Endometrial microvascular endothelial cells (primary cell): ENCODE data around the gene ADAR. TPM values are rescaled to one million over a fixed set of nuclear protein-coding genes. Genes with fewer than 3 reads are reported as not detected.

ENCODE experiments used
- in situ Hi-C: cut with HindIII; loops from 2 replicates; pipeline ENCODE4 v1.10.0; 2017; ENCODE audit warnings: low sequenced_read_pairs, low pct_unique_long_range_greater_than_20kb; ENCODE audit errors: inconsistent ontology term
- total RNA-seq: library from RNA; depleted of rRNA; stranded (reverse); fragments of >200 nt; gene quantifications from one replicate; pipeline ENCODE4 v1.2.3, GENCODE V29; 2015; ENCODE audit errors: inconsistent ontology term

Gene ADAR
- total RNA-seq, 1 donor from 2014 or later, result 107 TPM

DNA sequence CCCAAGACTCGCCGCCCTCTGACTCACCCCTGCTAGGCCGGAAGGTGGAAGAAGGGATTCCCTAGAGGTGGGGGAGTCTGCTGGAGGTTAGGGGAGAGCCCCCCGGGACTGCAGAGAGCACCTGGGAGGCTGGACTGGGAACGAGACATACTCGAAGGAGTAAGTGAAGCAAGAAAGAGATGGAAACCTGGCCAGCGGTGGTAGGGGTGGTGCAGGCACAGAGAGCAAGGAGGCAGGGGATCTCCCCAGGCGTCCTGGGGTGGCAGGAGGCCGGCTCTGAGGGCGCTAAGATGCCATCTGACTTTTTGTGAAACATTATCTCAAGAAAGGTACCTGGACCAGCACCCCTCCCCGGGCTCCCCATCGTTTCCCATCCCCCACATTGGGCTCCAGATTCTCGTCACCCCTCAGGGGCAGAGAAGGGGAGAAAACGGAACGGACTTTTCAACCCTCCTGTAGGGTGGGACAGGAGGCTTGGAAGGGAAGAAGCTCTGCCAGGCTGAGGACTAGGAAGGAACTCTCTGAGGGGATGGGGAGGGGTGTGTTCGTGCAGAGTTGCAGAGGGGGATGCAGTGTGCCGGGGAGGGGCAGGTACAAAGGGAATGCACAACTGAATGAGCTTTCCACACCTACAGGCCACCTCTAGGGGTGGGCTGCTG lies 39.7 kb downstream of the ADAR start:
- in situ Hi-C loops, result no loop called here

DNA sequence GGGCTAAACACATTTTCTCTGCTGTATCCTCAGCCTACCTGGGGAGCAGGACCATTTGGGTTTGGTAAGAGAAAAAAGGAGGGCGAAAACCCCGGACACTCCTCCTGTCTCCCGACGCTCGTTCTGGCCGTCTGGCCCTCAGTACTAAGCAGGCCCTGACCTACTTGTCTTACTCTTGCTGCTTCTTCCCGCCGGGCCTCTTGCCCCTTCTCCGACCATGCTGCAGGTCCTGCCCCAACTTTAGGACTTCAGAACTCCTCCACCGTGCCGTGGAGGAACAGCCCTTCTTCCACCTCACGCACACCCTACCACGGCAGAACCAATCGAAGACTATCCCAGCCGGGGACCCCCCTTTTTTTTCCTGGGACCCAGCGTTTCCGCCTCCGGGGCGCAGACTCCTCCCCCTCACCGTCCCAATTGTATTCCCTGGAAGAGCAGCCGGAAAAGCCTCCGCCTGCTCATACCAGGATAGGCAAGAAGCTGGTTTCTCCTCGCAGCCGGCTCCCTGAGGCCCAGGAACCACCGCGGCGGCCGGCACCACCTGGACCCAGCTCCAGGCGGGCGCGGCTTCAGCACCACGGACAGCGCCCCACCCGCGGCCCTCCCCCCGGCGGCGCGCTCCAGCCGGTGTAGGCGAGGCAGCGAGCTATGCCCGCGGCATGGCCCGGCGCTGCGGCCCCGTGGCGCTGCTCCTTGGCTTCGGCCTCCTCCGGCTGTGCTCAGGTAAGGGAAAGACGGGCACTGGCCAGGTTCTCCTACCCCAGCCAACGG lies 40.4 kb downstream of the ADAR start, which contains the start of gene CHRNB2:
Gene CHRNB2, plus strand, starts transcription at position 393 of the 771 bp plus-strand sequence. Its CDS starts 267 bp downstream, at position 660.
- in situ Hi-C loops, result no loop called here

DNA sequence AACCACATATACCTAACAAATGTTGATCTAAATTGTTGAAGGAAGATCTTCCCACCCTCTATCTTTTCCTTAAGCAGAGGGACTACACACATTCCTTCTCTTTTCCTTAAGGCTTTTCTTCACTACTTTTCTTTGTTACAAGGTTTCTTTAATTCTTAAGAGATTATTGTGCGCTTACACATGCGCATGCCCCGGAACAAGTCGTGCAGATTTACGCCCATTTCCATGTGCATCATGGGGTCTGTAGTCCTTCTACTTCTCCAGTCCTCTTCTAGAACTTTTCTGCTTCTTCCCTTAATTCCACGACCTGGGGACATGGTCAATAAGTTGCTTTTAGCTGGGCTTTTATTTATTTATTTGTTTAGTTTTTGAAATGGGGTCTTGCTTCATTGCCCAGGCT lies 42.1 kb downstream of the ADAR start:
- in situ Hi-C loops, result no loop called here

DNA sequence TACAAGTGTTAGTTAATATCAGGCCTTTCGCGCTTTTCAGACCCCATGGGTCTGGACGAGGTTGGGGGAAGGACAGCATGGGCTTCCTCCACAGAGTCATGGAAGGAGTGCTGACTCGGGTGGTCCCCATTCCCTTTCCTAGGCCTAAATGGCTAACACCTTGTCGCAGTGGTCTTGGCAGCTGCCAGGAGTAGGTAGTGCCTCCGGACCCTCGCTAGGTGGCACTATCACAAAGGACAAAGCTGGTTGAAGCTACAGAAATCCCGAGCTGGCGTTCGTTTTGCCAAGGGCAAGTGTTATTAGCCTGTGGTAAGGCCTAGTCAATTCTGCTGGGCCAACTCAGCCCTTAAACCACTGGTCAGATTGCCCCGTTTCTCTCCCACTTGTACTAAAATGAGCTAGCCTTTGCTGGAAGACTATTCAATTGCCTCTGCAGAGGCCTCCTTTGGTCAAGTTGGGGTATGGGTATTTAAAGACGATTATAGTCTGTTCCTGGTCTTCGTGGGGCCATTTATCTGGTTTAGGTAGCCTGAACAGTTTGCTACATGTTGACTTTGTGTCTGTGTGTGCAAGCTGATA lies 48.4 kb downstream of the ADAR start:
- in situ Hi-C loops, result no loop called here

DNA sequence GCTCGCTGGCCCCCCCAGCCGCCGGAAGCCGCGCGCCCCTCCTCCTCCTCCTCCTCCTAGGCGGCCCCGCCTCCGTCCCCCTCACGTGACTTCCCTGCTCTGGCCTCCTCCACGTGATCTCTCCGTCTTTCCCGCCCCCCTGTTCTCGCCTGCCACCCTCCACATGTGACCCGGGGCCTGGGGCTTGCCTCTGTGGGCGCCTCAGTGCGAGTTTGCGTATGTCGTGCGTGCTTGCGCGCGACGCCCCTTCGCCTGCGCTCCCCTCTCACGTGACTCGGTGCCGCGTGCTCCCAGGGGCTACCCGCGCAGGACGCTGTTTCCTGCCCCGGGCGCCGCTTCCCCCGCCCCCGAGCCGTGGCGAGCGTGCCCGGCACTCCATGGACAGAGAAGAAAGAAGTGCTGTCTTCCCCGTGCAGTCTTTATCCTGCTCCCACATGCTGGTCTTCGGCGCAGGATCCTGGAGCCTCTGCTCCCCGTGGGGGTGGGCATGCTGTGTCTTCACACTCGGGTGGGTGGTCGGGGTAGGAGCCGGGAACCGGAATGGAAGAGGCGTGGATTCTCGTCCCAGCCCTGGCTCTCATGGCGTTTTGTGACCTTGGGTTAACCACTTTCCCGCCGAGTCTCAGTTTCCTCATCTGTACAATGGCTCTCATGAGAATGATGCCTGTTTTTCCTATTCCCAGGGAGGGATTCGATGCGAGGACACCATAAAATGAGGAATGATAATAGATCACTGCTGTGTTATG lies 49.1 kb downstream of the ADAR start:
- in situ Hi-C loops, result no loop called here

DNA sequence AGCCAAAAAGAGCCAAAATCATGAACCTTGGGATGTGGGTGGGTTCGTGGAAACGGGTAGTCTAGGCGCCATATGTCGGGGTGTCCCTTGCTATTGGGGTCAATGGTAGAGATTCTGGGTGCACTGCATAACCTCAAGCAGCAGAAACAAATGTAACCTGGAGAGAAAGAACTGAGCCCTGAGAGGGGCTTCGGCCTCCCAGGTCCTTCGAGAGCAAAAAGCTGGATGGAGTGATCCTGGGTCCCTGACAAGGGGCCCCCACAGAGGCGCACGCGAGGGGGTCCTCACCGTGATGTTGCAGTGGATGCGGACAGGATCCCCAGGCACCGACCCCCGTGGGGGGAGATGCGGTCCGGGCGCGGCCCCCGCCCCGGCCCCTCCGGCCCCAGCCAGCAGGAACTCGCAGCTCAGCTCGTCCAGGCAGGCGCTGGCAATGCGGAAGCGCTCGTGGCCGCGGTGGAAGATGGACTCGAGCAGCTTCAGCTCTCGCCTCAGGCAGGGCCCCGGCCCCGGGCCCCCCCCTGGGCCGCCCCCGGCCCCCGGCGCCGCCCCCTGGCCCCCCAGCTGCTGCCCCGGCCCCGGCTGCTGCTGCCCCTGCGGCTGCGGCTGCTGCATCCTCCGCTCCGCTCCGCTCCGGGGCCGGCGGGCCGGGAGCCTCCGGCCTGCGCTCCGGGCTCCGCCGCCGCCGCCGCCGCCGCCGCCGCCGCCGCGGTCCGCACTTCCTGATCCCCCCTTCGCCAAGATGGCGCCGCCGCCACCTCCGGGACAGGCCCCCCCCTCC lies 49.9 kb downstream of the ADAR start, which contains the start of gene UBE2Q1:
Gene UBE2Q1, minus strand, starts transcription at position 724 of the 781 bp plus-strand sequence. Its CDS starts 109 bp downstream, at position 615.
- in situ Hi-C loops, result no loop called here

DNA sequence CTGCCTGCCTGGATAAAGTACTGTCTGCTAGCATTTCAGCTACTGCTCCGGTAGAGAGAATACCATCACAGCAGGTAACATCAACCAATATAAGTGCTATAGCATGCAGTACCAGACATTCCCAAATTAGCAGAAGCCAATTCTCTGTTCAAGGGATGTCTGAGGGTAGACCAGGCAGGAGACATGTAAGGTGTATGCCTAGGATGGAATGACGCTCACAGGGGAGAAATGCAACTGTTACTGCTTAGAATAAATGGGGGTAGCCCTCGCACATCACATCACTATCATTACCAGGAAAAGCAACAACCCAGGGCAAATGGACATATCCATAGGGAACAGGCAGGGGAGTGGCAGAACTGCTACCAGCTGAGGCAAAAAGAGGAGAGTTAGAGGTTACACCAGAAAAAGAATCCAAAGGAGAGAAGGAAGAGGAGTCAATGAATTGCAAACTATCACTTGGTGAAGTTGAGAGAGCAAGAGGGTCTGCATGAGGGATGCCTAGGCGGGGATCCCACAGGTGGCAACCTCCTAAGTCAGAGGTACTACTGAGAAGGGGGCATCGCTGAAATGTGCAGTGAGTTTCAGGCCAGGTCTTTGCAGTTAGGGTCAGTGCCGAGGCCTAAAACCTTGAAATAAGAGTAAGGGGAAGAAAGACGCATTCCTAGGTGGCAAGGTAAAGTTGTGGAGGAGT lies 50.6 kb downstream of the ADAR start:
- in situ Hi-C loops, result no loop called here

DNA sequence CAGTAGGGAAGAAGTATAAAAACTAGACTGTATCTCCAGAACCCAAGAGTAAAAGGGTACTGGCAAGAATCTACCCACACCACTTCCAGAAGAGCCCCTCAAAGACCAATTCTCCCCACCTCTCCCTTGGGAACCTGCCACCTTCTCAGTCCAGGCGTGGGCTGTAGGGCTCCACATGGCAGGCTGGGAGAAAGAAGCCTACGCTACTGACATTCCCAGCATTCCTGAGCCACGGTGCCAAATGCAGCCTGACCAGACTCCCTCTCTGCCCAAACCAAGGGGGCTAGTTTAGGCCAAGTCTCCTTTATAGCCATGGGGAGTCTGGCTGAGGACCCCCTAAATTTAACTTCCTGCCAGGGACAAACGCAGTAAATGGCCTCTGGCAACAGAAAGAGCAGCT lies 51.6 kb downstream of the ADAR start:
- in situ Hi-C loops, result no loop called here

DNA sequence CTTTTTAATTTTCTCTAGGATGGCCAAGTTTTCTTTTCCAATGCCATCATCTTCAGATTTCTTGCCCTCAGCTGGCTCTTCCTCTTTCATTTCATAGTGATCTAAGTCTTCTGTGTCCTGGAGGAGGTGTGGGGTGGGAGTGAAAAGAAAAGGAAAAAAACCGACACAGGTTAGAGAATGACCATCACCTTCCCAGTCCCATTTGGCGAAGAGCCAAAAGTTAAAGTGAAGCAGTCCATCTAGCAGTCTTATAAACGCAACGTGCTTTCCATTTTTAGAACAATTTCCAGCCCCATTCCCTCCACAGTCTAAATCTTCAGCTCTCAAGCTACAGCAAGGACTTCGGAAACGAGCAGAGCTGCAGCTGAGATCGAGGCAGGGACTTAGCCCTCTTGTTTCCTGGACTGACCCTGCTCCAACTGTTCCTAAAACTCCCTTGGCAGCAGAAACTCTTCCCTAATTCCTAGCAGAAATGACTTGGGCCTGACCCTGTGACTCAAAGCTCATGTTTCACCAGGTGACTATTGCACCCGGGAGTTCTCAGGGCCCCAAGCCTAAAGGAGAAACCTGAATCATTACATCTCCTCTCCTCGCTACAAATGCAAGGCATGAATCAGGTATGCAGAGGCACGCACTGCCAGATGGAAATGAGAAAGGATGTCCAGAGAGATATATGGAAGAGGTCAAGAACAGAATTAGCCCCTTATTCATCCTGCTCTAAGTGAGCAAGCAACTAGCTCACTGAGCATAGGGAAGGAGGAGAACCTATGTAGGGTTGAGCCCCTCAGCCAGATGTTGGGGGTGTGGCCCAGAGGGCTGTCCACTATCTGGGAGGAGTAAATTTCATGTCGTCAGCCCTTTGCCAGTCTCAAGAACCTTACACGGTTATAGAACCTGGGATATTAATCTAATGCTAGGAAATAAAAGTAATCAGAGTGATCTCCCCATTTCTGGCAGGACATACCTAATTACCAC lies 54.6 kb downstream of the ADAR start:
- in situ Hi-C loops, result no loop called here

DNA sequence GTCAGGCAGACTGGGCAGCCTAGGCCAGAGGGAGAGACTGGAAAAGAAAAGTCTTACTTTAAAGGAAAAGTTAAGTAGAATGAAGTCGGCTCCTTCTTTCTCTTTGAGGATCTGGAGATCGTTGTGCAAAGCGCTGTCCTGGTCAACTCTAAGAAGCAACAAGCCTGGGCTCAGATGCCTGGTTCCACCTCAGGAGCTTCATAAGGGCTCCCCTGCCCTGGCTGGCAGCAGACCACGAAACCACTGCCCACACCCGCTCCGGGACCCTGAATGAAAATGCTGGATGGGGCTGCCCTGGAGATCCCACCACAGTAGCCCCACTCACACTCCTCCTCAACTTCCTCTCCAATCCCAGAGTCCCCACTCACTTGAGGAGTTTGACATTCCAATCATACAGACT lies 56.0 kb downstream of the ADAR start:
- in situ Hi-C loops, result no loop called here

DNA sequence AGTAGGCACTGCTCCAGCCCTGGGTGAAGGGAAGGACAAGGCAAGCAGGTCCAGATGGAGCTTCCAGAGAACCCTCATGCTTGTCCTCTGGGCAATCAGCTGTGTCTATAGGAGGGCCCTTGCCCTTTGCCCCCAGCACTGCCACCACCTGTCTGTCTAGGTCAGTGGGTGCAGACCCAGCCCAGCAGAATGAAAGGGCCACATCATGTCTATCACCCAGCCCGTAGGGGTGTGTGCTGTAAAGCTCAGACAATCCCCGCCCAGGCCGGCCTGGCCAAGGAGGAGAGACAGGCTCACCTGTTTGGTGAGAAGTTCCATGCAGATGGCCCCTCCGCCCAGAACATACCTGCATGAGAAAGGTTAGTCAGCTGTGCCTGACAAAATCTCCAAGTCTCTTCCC lies 56.5 kb downstream of the ADAR start:
- in situ Hi-C loops, result no loop called here

DNA sequence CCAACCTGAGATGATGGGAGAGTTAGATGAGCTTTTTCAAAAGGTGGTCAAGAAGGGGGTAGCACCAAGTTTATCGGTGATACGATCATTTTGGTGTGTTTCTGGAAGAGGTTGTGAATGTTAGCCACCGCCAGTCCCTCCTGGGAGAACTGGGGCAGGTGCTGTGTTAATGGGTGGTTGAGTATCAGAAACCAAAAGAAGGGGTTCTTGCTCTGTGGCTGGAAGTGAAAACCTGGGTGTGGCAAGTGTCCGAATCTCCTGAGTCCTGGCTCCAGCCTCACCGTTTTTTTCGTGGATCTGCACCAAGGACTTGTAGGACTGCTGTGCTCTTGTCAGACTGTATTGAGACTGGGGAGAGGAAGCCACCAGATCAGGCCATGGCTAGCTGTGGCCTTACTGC lies 57.3 kb downstream of the ADAR start:
- in situ Hi-C loops, result no loop called here

DNA sequence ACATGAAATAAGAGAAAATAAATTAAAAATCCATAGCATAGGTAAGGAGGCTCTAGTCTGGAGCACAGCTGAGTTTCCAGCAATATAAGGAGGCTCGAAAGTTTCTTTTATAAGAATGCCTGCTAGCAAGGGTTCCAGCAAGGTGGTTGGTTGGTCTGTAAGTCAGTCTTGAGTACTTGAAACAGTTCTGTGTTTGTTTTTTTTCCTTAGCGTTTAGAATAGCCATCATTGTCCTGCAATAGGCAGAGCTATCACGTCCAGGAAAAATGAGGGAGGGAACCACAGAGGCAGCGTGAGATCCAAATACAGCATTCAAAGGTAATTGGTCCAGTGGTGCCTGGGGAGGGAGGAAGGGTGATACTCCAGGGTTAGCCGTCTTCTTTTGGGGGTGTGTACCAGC lies 57.9 kb downstream of the ADAR start:
- in situ Hi-C loops, result no loop called here

DNA sequence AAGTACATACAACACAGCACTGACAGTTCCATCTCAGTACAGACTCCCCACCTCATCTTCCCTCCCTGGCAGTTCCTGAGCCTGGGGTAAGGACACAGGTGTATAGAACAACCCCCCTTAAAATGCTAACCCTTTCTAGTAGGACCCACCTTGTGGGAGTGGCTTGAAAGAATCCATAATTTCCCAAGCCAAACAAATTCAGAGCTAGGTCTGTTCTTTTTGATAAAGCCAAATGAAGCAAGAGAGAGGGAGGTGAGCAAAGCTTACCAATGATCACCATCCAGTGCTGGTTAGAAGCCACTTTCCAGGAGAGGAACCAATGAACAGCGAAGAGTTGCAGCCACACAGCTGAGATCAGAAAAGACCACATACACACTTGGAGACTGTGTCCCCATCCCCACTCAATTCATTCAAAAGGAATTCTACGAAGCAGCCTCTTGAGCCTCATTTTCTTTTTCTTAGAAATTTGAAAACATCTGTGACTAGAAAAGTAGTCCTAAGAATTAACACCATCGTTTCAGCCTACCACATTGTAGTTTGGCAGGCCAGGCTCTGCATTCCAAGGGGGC lies 58.7 kb downstream of the ADAR start:
- in situ Hi-C loops, result no loop called here

DNA sequence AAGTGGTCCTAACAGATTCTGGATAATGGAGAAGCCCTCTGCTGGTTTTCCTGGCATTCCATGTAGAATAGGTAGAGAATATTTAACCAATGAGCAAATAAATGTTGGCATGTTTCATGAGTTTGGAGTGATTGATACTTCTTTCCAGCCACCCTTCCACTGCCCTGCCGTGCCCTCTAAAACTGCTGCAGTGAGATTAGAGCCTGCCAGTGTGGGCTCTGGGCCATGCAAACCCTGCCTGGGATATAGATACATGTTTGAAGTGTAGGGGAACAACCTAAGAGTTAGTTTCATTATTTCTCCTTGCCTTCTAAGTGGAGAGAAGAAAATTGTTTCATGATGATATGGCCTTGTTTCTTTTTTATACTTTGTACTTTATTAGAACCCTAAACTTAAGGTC lies 60.0 kb downstream of the ADAR start:
- in situ Hi-C loops, result no loop called here

DNA sequence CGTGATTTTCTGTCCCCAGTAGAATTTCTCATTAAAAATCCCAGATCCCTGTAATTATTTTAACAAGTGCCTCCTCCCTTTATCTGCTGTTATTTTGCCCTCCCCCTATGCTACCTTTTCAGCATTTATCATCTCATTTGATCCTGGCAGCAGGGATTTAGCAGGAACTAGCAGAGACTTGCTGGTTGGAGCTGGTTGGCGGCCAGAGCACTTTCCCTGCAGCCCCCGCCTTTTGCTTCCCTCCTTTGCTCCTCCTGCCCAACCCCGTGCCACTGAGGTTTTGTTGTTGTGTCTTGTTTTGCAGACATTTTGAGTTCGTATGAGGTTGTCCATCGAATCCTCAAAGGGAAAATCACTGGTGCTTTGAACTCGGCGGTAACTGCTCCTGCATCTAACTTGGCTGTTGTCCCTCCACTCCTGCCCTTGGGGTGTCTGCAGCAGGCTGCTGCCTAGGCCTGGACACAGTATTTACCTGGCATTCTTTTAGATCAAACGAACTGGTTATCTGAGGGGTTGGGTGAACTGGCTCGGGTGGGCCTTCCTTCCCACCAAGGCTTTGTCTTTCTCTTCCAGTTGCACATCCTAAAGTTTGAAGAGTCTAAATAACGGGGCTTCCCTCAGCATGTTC lies 60.8 kb downstream of the ADAR start:
- in situ Hi-C loops, result no loop called here
